HT-29 (cell line): ENCODE results near the gene SMARCAD1. TPM values are rescaled to one million over a fixed set of nuclear protein-coding genes. Genes with fewer than 3 reads are reported as not detected.

ENCODE experiments used
- total RNA-seq: library from RNA; depleted of rRNA; stranded (reverse); fragments of >200 nt; shearing (Covaris generic); gene quantifications from 2 replicates; pipeline ENCODE4 v1.2.3, GENCODE V29; 2014; rRNA removed

The SMARCAD1 gene
- total RNA-seq, 1 experiment from 2014 or later, result 9.5 TPM

Other genes with a start within 250 kb of the SMARCAD1 start
- gene HPGDS, start 135.0 kb downstream of the SMARCAD1 start, total RNA-seq, result not detected in 2 replicates
- 59.5 and 74.5 TPM in 2 replicates for gene PDLIM5, start 244.1 kb downstream of the SMARCAD1 start, total RNA-seq